Peyer's patch (tissue), 4 donors: ENCODE results near the gene GLUL.

Source experiments
- CTCF ChIP-seq, 6 experiments: fragments of 450-650 bp in 4 of 6; fragments of 200-600 bp in 2 of 6; sonication (generic) in 1 of 6; IDR thresholded peaks; one replicate each; pipeline ENCODE4 v1.5.1; 2017 to 2019; ENCODE audit warnings: antibody characterized with exemption in 6 of 6, mild to moderate bottlenecking in 3 of 6, moderate library complexity in 1 of 6
- POLR2A ChIP-seq, 2 donors: fragments of 450-650 bp; IDR thresholded peaks; one replicate each; pipeline ENCODE4 v1.5.1; 2017; ENCODE audit warnings: antibody characterized with exemption in 2 of 2, mild to moderate bottlenecking in 2 of 2, moderate library complexity in 2 of 2

GRCh38 chr1:182394055-182394775 lies 2.6 kb upstream of the GLUL start:
- TF ChIP-seq CTCF (IDR thresholded peaks at IDR 0.05) (no peak), POLR2A (IDR thresholded peaks at IDR 0.05) (no peak)
